ENCODE data around the gene HIPK2.
A peak's percentile ranks its signal among the peaks of the same experiment; 100 is the strongest.

The HIPK2 gene

GRCh38 chr7:139750459-139751095, 27.2 kb downstream of the HIPK2 start:
- no peak for DNase-seq

- DNase-seq, result no peak
Observed at GRCh38 chr7:139749545-139749944, 28.3 kb downstream of the HIPK2 start.

- DNase-seq, result no peak
Observed at GRCh38 chr7:139748941-139749340, 28.9 kb downstream of the HIPK2 start.

- DNase-seq, result no peak
Observed at GRCh38 chr7:139748373-139748765, 29.4 kb downstream of the HIPK2 start.

DNA sequence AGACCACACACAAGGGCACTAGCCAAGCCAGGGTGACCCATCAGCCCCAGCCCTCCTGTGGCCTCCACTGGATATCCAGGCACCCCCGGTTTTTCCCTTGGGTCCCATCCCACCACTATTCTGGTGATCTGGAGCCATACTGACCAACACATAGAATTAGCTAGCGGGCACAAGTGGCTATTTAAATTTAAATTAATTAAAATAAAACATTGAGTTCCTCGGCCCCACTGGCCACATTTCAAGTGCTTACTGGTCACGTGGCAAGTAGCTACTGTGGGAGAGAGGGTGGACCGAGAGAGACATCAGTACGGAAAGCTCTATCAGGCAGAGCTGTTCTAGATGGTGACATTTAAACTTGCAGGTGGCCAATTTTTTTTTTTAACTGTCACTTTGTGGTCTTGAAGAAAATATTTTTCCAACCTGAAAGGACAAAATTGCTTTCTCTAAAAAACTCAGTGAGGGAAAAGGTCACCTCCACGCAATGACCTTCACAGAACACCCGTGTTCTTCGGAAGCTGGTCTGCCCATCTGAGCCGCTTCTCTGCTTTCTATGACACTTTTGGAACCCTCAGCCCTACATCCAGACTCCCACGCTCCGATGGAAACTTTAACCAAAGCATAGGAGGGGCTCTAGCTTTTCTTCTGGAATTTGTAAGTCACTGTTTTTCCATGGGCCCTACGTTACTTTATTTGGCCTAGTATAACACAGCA, 30.0 kb downstream of the HIPK2 start:
- no peak for DNase-seq

DNA sequence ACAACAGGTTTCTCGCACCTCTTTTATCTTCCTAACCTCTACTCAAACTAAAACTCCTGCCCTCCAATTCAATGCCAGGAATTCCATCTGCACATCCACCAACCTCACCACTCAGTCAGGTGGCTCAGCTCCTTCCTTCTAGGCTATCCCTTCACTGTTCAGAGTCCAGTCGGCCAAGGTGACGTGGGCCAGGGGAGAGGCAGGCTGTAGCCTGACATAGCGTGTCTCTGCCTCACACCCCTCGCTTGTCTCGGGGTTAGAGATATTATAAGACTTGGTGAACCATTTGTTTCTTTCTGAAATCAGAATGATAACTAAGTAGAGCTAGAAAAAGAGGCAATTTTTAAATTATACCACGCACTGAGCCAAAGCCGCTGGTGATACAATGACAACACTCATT, 31.1 kb downstream of the HIPK2 start:
- no peak for DNase-seq

DNA sequence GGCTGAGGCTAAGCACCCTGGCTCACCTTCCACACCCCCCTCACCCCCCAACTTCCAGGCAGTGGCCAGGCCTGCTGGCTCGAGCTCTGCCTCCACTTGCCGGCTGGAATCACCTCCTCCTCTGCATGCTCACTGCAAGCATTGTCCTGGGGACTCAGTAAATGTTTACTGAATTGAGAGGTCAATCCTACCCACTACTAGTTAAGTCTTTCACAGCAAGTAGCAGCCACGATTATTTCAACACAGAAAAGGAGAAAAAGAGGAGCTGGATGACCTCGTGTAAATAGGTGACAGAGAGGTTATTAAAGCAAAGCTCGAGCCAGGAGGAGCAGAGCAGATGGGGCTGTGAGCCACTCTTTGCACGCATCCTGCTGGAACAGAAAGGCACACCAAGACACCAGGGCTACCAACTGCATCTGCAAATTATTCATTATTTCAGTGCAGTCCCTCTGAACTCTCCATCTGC, 32.1 kb downstream of the HIPK2 start:
- peak; percentile 80 for DNase-seq

DNA sequence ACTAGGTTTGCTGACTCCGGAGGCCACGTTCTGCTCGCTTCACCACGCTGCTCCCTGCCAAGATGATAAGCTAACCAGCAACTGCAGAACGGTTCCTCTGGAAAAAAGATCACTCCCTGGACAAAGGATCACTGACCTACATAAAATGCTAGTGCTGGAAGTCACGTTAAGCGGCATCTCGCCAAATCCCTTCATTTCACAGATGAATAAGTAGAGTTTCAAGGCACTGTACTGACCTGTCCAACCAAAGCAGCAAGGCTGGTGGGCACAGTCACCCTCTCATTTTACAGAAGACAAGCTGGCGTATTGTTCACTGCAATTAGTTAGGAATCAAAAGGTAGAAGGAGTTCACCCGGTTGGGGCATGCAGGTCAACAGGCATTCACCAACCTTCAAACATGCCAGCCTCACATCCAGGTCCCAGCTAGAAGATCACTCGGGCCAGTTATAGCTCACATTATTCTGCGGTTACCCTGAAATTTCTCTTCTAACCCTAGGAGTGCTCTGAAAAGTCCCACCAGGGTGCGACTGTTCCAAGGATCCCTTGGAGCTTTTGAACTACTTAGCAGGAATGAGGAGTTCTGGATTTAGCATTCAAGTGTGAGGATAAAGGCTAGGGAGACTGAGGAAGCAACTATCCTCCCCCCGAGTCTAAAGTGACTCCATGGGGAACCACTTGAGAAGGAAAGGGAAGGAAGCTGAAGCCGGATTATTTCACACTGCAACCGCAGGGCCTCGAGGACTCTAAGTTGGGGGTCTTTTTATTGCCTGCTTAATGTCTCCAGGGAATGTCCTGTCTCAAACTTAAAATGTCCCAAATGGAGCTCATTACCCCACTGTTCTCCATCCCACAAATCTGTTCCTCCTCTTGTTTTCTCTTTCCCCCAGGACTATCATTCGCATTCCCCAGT, 32.8 kb downstream of the HIPK2 start:
- no peak for DNase-seq

DNA sequence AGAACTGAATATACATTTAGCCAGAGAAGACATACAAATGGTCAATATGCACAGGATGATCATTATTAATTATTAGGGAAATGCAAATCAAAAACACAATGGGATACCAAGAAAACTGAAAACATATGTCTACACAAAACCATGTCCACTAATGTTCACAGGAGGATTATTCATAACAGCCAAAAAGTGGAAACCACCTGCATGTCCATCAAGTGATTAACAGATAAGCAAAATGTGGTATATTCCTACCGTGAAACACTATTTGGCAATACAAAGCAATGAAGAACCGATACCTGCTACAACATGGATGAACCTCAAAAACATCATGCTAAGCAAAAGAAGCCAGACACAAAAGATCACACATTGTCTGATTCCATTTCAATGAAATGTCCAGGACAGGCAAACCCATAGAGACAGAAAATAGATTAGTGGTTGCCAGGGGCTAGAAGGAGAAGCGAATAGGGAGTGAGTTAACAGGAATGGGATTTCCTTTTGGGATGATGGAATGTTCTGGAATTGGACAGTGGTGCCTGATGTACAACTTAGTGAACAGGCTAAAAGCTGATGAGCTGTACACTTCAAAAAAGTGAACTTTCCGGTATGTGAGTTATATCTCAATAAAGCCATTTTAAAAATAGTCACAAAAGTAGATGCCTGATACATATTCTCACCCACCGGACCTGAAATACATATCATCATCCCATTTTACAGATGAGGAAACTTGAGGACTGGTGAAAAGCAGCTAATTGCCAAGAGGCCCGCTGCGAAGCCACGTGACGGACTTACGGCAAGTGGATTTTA, 33.6 kb downstream of the HIPK2 start:
- DNase-seq, result no peak

- no peak for DNase-seq
Observed at GRCh38 chr7:139743267-139743966, 34.4 kb downstream of the HIPK2 start.

GRCh38 chr7:139741789-139742344, 35.9 kb downstream of the HIPK2 start:
- no peak for DNase-seq

DNA sequence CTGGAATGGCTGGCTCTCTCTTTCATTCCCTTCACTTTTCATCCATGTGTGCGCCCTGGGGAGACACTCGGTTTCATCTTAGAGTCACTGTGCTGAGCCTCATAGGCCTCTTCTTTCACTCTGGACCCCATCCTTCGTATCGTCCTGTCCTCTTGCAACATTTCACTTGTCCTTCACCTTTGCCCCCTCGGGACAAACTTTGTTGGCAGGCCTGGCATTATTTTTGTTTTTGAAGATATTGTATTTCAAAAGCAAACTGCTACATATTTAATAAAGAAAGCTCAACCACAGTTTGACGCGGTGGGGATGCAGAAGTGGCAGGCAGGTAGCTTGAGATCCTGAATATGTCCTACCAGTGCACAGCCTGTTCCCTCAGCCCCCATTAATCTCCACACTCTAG, 36.6 kb downstream of the HIPK2 start:
- no peak for DNase-seq

GRCh38 chr7:139739863-139740597, 37.8 kb downstream of the HIPK2 start:
- DNase-seq, result peak; percentile 78

- no peak for DNase-seq
Observed at GRCh38 chr7:139738772-139739171, 39.0 kb downstream of the HIPK2 start.

DNA sequence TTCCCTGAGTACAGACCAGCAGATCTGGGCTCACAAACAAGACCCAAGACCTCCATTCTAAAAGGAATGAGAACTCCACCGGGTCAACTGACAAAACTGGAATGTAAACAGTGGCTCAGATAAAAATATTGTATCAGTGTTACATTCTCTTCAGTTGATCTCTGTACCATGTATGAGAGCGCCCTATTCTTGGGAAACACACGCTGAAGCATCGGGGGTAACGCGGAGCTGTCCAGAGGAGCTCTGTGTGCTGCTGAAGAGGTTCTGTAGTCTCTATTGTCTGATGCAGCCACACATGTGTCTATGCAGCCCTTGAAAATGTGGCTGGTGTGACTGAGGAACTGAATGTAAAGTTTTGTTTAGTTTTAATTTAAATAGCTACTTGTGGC, 39.7 kb downstream of the HIPK2 start:
- no peak for DNase-seq

DNA sequence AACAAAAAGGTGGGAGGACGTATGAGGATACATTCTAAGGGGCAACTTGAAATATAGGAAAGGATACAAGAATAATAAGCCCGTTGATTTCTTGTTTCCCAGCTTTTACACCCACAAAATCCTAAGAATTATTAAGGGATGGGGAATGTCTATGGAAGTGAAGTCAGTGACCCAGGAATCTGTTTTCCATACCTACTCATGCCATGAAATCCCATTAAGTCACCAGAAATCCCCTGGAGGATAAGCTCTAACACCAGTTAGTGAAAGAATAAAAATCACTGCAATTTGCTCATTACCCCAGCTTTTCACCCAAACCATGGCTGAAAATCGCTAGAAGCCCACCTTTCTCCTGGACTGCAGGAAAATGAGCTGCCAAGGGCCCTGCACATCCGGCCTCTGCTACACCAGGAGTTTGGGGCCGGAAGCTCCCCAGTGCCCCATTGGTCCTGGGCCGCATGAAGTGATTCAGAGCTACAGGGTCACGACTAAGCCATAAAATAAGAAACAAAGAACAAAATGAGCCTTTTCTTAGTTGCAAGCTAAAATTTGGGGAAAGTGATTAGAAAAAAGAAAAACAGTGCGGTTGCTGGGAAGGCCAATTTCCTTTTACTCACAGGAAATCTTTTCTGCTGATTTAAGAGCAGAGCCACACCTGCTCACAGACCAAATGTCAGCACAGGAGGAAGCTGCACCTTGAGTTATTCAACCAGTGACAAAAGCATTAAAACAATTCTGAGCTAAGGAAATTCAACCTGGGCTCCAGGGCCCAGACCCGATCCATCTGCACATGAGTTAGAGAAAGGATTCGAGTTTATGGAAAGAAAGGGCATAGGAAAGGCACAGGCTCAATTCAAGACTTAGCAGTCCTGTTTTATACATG, 40.3 kb downstream of the HIPK2 start:
- no peak for DNase-seq

GRCh38 chr7:139735912-139736595, 41.7 kb downstream of the HIPK2 start:
- DNase-seq, result no peak

GRCh38 chr7:139735466-139735865, 42.3 kb downstream of the HIPK2 start:
- DNase-seq, result no peak

DNA sequence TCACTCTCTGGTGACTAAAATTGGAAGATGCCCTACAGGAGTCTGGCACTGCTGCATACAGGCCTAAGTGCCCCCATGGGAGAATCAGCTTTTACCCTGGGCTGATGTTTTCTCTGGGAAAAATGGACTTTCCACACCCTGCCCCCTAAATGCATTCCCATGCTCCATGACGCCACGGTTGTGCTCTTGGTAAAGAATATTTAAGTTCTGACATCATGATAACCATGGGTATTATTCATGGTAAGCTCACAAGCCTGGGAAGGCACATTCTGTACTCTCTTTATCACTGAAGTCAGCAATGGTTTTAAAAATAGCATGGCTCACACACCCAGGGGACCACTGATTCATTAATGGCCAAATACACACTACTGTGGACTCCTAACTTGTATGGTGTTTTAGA, 43.4 kb downstream of the HIPK2 start:
- no peak for DNase-seq
